Progenitor cell of endocrine pancreas (in vitro differentiated cells): Measurements from ENCODE around the gene PRRG2. TPM values are rescaled to one million over a fixed set of nuclear protein-coding genes. Genes with fewer than 3 reads are reported as not detected.

ENCODE experiments used
- DNase-seq: peaks from one replicate; pipeline ENCODE4 v3.0.0; 2021; ENCODE audit warnings: low spot score; ENCODE audit not compliant: unreplicated experiment
- H3K27ac Mint-ChIP-seq: 2 replicates; pipeline ENCODE4 v1.8.0; 2021; ENCODE audit warnings: mild to moderate bottlenecking, moderate library complexity, mixed read lengths
- H3K27me3 Mint-ChIP-seq: 2 replicates; pipeline ENCODE4 v1.8.0; 2021; ENCODE audit warnings: mixed read lengths
- H3K36me3 Mint-ChIP-seq: 2 replicates; pipeline ENCODE4 v1.8.0; 2022; ENCODE audit warnings: mixed read lengths; ENCODE audit not compliant: insufficient read depth
- H3K4me1 Mint-ChIP-seq: 2 replicates; pipeline ENCODE4 v1.8.0; 2021; ENCODE audit warnings: low read depth, mixed read lengths
- H3K4me3 Mint-ChIP-seq: 2 replicates; pipeline ENCODE4 v1.8.0; 2021; ENCODE audit warnings: low read depth, mild to moderate bottlenecking, moderate library complexity, mixed read lengths
- H3K9me3 Mint-ChIP-seq: 2 replicates; pipeline ENCODE4 v1.8.0; 2021; ENCODE audit warnings: low read depth, mixed read lengths
- CTCF ChIP-seq: fragments of 200-600 bp; sonication (generic); IDR thresholded peaks from one replicate; pipeline ENCODE4 v1.5.0; 2021; ENCODE audit warnings: antibody characterized with exemption, mild to moderate bottlenecking; ENCODE audit not compliant: unreplicated experiment
- long read RNA-seq: library from polyadenylated mRNA; unstranded; transcript quantifications from one replicate; pipeline ENCODE4 v2.0.0, GENCODE V29; 2020
- total RNA-seq: library from RNA; stranded (reverse); gene quantifications from 2 replicates; pipeline ENCODE4 v1.2.1, GENCODE V29; 2021

Gene PRRG2
- total RNA-seq: 6.8 and 8.3 TPM in 2 replicates
- long read RNA-seq: 0 reads

DNA sequence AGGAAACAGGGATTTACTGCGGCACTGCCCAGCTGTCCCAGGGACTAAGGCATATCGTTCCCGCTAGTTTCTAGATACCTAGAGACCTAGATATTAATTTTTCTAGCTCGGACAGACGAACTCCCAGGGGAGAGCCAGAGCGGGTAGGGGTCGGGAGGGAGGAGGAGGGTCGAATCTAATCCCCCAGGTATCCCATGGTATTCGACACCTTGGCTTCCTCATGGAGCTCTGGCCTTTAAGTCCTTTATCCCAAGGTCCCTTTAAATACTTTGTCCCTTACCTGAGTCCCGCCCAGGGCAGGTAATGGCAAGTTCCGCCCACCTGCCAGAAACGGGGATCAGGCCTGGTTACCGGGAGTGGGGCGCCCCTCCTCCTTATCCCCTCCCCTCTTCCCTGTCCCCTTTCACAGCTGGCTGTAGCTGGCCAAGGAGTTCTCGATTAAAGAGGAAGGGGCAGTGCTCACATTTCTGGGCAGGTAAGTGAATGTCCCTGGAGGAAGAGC lies at the start of gene PRRG2:
Gene PRRG2, plus strand, starts transcription at position 310 of the 502 bp plus-strand sequence. CDS start 1,904 bp downstream, outside the sequence.
- DNase-seq: no peak
- TF ChIP-seq CTCF: no peak
- no peaks in the 10 kb centered on the region for H3K36me3 Mint-ChIP-seq
- peak within 1 kb of the TSS; percentile 94 for H3K27ac Mint-ChIP-seq
- peak within 1 kb of the TSS; percentile 97 for H3K4me3 Mint-ChIP-seq
- H3K9me3 Mint-ChIP-seq: no peaks in the 10 kb centered on the region
- no peaks in the 10 kb centered on the region for H3K27me3 Mint-ChIP-seq
- peaks cover 22% of the 10 kb centered on the region for H3K4me1 Mint-ChIP-seq

GRCh38 chr19:49533551-49534488 lies 47.3 kb upstream of the PRRG2 start:
- H3K9me3 Mint-ChIP-seq: no peaks in the 10 kb centered on the region
- H3K27me3 Mint-ChIP-seq: peaks cover 7% of the 10 kb centered on the region
- no peak overlapping the region for H3K27ac Mint-ChIP-seq
- peaks cover 29% of the 10 kb centered on the region for H3K36me3 Mint-ChIP-seq
- peak; percentile 46 for DNase-seq
- TF ChIP-seq CTCF: peak; percentile 48
- peak overlapping the region; percentile 64 for H3K4me3 Mint-ChIP-seq
- peaks cover 2% of the 10 kb centered on the region for H3K4me1 Mint-ChIP-seq

- DNase-seq: no peak
- TF ChIP-seq CTCF: no peak
- Mint-ChIP-seq H3K27me3 (peaks cover 7% of the 10 kb centered on the region), H3K27ac (no peak overlapping the region), H3K4me3 (peak overlapping the region; percentile 58), H3K4me1 (peaks cover 2% of the 10 kb centered on the region), H3K9me3 (no peaks in the 10 kb centered on the region), H3K36me3 (peaks cover 25% of the 10 kb centered on the region)
These were observed 46.3 kb upstream of the PRRG2 start for GRCh38 chr19:49534632-49535385.

DNA sequence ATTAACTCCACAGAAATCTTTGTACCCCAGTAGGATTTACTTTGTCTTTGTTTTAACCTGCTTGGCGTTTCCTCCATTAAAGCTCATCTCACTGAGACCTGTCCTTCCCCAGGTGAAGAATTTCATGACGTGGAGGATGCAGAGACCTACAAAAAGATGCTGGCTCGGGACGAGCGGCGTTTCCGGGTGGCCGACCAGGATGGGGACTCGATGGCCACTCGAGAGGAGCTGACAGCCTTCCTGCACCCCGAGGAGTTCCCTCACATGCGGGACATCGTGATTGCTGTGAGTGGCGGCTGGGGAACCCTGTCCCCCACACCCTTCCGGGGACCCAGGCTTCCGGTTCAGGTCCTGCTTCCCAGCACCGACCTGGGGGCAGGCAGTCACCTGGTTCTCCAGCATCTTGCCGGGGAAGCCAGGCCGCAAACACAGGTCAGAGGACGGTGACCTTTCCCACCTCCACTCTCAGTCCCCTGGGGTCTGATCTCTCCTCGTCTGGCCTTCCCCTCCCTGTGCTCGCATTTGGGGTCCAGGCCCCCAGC lies 44.1 kb upstream of the PRRG2 start:
- Mint-ChIP-seq H3K9me3 (no peaks in the 10 kb centered on the region), H3K27me3 (peaks cover 3% of the 10 kb centered on the region), H3K4me1 (peaks cover 2% of the 10 kb centered on the region), H3K4me3 (no peak overlapping the region), H3K27ac (peak overlapping the region; percentile 82), H3K36me3 (peaks cover 20% of the 10 kb centered on the region)
- TF ChIP-seq CTCF: no peak
- DNase-seq: no peak

- H3K27ac Mint-ChIP-seq: no peak overlapping the region
- DNase-seq: no peak
- no peak for TF ChIP-seq CTCF
- no peaks in the 10 kb centered on the region for H3K9me3 Mint-ChIP-seq
- H3K4me1 Mint-ChIP-seq: no peaks in the 10 kb centered on the region
- peaks cover 3% of the 10 kb centered on the region for H3K27me3 Mint-ChIP-seq
- H3K36me3 Mint-ChIP-seq: peaks cover 17% of the 10 kb centered on the region
- H3K4me3 Mint-ChIP-seq: no peak overlapping the region
These were observed 42.5 kb upstream of the PRRG2 start for GRCh38 chr19:49538643-49539042.
